ENCODE measurements around the gene PTS. TPM values are rescaled to one million over a fixed set of nuclear protein-coding genes. Genes with fewer than 3 reads are reported as not detected.

PTS gene
- total RNA-seq: 22.0 and 27.4 TPM in 2 replicates

DNA sequence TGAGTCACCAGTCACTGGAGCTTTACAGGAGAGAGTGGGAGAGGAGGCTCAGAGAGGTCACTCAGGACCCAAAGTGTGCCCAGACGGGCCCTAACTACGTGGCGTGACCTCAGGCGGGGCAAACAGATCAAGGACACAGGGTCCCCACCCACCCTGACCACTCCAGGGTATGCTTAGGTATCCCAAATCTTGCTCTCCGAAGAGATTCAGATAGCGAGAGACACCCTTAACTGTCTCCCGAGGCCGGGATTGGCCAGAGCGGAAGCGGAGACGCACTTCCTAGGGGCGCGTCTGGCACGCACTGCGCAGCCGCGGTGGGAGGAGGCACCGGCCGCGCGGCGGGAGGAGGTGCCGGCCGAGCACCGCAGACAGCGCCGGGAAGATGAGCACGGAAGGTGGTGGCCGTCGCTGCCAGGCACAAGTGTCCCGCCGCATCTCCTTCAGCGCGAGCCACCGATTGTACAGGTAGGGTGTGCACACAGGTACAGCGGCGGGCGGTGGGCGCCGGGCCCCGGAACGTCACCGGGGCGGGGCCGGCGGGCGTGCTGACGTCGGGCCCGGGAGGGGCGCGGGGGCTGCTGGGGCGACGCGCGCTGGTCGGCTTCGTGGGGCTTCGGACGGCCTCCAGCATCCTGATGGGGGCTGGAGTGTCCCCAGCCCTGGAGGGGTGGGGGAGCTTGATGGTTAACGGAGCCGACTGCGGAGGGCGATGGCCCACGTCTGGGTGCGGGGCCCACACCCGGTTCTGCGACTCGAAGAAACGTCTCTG lies at the start of gene PTS:
Gene PTS (plus strand): TSS at position 367 of the 769 bp plus-strand sequence. CDS start 16 bp downstream, at position 383.

DNA sequence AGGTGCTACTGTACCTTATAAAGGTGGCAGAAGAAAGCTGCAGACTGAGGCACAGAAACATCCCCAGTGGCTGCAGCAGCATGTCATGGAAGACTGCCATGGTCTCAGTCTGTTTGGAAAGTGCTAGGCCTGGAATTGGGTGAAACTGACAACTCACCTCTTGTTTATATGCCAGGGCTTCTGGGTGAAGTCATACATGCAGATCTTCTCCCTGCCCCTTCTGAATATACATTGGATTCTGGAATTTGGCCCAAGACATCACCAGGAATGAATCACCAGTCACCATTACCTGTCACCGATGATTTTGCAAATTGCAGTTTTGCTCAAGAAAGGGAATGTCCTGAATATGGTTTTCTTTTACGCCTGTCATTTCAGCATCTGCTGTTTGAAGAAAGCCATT lies 34.3 kb downstream of the PTS start, which contains the start of gene PLET1:
Gene PLET1 (minus strand): TSS at position 371 of the 400 bp plus-strand sequence. CDS start 271 bp downstream, at position 100.

Other genes with a start within 250 kb of the PTS start
- gene DLAT, start 201.0 kb upstream of the PTS start, total RNA-seq: 23.9 and 34.0 TPM in 2 replicates
- gene PIH1D2, start 152.4 kb upstream of the PTS start, total RNA-seq: 1.8 and 4.6 TPM in 2 replicates
- gene NKAPD1, start 152.1 kb upstream of the PTS start, total RNA-seq: 13.6 and 19.8 TPM in 2 replicates
- gene TIMM8B, start 139.7 kb upstream of the PTS start, total RNA-seq: 26.6 and 54.9 TPM in 2 replicates
- 88.4 and 149 TPM in 2 replicates for gene SDHD, start 139.6 kb upstream of the PTS start, total RNA-seq
- 0.56 and 4.1 TPM in 2 replicates for gene IL18, start 62.3 kb upstream of the PTS start, total RNA-seq
- gene TEX12, start 59.1 kb upstream of the PTS start, total RNA-seq: not detected in 2 replicates
- gene BCO2, start 50.9 kb upstream of the PTS start, total RNA-seq: 0.91 and 10.5 TPM in 2 replicates
- gene PLET1, start 34.4 kb downstream of the PTS start, total RNA-seq: not detected in 2 replicates

All from epithelial cell of alveolus of lung (primary cell).